HepG2 (cell line): ENCODE measurements around the gene DEDD2. TPM values are rescaled to one million over a fixed set of nuclear protein-coding genes. Genes with fewer than 3 reads are reported as not detected.

ENCODE experiments used
- ATAC-seq: fragments of 200-7000 bp; cut with Tn5 transposase; 3 replicates; pipeline ENCODE4 v1.9.1; 2020; ENCODE audit warnings: mild to moderate bottlenecking, moderate library complexity
- BruUV-seq: library from RNA; stranded (reverse); fragments of 400-500 nt; replicated peaks from 2 replicates; lab custom pipeline; 2021; lab: Mats Ljungman, UMichigan
- CTCF ChIA-PET: fragments of 300-600 bp; formaldehyde crosslinking; extraction: SDS; loops from one replicate; lab custom pipeline; 2021; ENCODE audit warnings: low total read pairs, inconsistent platforms, low intra/inter-chr PET ratio; lab: Yijun Ruan, JAX
- POLR2A ChIA-PET: fragments of 350-600 bp; sonication (Branson Sonifier 250); formaldehyde crosslinking; loops from one replicate; lab custom pipeline; 2020; ENCODE audit warnings: antibody characterized with exemption, inconsistent platforms; lab: Yijun Ruan, JAX
- DNase-seq: peaks from one replicate; pipeline ENCODE4 v3.0.0-alpha.2; 2015; ENCODE audit warnings: low spot score
- FAIRE-seq: peaks from 3 replicates; lab custom pipeline; 2011; peaks lifted over from hg19 to GRCh38; lab: Jason Lieb, UNC
- H2AFZ ChIP-seq: one replicate; pipeline ENCODE4 v1.6.1; 2011; ENCODE audit warnings: low read length, inconsistent platforms
- H3K27ac ChIP-seq: fragments of 300-600 bp; 3 replicates; pipeline ENCODE4 v1.8.0; 2011; ENCODE audit warnings: mixed run types, mild to moderate bottlenecking, mixed read lengths, low read length, inconsistent platforms; ENCODE audit not compliant: insufficient read depth; ENCODE audit errors: extremely low read length
- H3K27me3 ChIP-seq, 2 experiments: fragments of 200-600 bp in 1 of 2; 2 replicates in 1 of 2; 3 replicates in 1 of 2; pipeline versions ENCODE4 v1.6.0 to v1.8.0; 2011; ENCODE audit warnings: low read length in 2 of 2, mild to moderate bottlenecking in 2 of 2, moderate library complexity in 2 of 2, inconsistent platforms in 1 of 2; ENCODE audit not compliant: insufficient read depth in 2 of 2, control insufficient read depth in 1 of 2
- H3K36me3 ChIP-seq, 2 experiments: fragments of 200-600 bp in 1 of 2; replicated peaks in 1 of 2; 2 replicates in 1 of 2; 3 replicates in 1 of 2; pipeline versions ENCODE4 v1.5.1 to v1.8.0; 2011; ENCODE audit warnings: low read length in 2 of 2, inconsistent platforms in 1 of 2; ENCODE audit not compliant: insufficient read depth in 2 of 2, control insufficient read depth in 1 of 2
- H3K4me1 ChIP-seq: 2 replicates; pipeline ENCODE4 v1.5.1; 2012; ENCODE audit warnings: low read length, inconsistent platforms; ENCODE audit not compliant: insufficient read depth
- H3K4me2 ChIP-seq: 2 replicates; pipeline ENCODE4 v1.6.0; 2011; ENCODE audit warnings: low read depth, low read length, inconsistent platforms
- H3K4me3 ChIP-seq, 3 experiments: fragments of 200-600 bp in 1 of 3; sonication (generic), shearing (Covaris generic) in 1 of 3; replicated peaks in 1 of 3; 2 replicates each; pipeline ENCODE4 v1.5.1; 2011 to 2016; ENCODE audit warnings: low read length in 3 of 3, inconsistent platforms in 2 of 3, low read depth in 2 of 3, mild to moderate bottlenecking in 2 of 3, control low read depth in 1 of 3, mixed read lengths in 1 of 3; ENCODE audit not compliant: insufficient read depth in 1 of 3
- H3K79me2 ChIP-seq: one replicate; pipeline ENCODE4 v1.6.1; 2011; ENCODE audit warnings: low read length, inconsistent platforms; ENCODE audit not compliant: insufficient read depth
- H3K9ac ChIP-seq: 2 replicates; pipeline ENCODE4 v1.6.0; 2011; ENCODE audit warnings: mild to moderate bottlenecking, low read depth, low read length, inconsistent platforms; ENCODE audit not compliant: insufficient read depth
- H3K9me3 ChIP-seq: 2 replicates; pipeline ENCODE4 v1.5.1; 2012; ENCODE audit warnings: mild to moderate bottlenecking, low read length
- H4K20me1 ChIP-seq: 2 replicates; pipeline ENCODE4 v1.6.0; 2011; ENCODE audit warnings: inconsistent platforms, mild to moderate bottlenecking, low read length, moderate library complexity; ENCODE audit not compliant: insufficient read depth
- EZH2 ChIP-seq: conservative IDR thresholded peaks from 2 replicates; pipeline ENCODE4 v1.6.1; 2012; ENCODE audit warnings: mild to moderate bottlenecking, low read depth, low read length, moderate library complexity
- KLF16 ChIP-seq, 2 experiments: sonication (generic) in 1 of 2; formaldehyde crosslinking in 1 of 2; IDR thresholded peaks; 2 replicates each; pipeline versions ENCODE4 v1.6.1 to v1.8.0; 2016 to 2023; ENCODE audit warnings: missing genetic modification reagents in 2 of 2, missing compliant biosample characterization in 1 of 2
- POLR2G ChIP-seq: fragments of 200-400 bp; formaldehyde crosslinking; IDR thresholded peaks from 2 replicates; pipeline ENCODE4 v1.6.1; 2018; ENCODE audit warnings: mild to moderate bottlenecking, low read depth, low read length, moderate library complexity
- RBFOX2 ChIP-seq: fragments of 200-400 bp; formaldehyde crosslinking; IDR thresholded peaks from 2 replicates; pipeline ENCODE4 v1.6.1; 2017; ENCODE audit warnings: low read depth, mild to moderate bottlenecking, low read length
- RBM22 ChIP-seq: fragments of 200-400 bp; formaldehyde crosslinking; optimal IDR thresholded peaks from 2 replicates; pipeline ENCODE3; 2017; ENCODE audit warnings: mild to moderate bottlenecking, low read length, moderate library complexity
- ZNF256 ChIP-seq: sonication (generic); formaldehyde crosslinking; conservative IDR thresholded peaks from 2 replicates; pipeline ENCODE4 v1.4.0; 2020; ENCODE audit warnings: missing genetic modification reagents
- WGBS: methylation state at CpG from one replicate; pipeline ENCODE4 v1.1.6; 2017; ENCODE audit warnings: low lambda C conversion rate; 5-methylcytosine and 5-hydroxymethylcytosine counted together
- in situ Hi-C: cut with HindIII; loops from 2 replicates; pipeline ENCODE4 v1.10.0; 2017; ENCODE audit warnings: low pct_unique_long_range_greater_than_20kb; ENCODE audit not compliant: extremely low pct_ligation_motif_present
- intact Hi-C: fragments of 100-400 bp; cut with micrococcal nuclease; formaldehyde crosslinking; loops from one replicate; pipeline ENCODE4 v1.10.0; 2022; ENCODE audit not compliant: unreplicated experiment
- polyA plus RNA-seq, 8 experiments: library from polyadenylated mRNA; depleted of rRNA in 3 of 8; stranded (reverse) in 7 of 8; unstranded in 1 of 8; fragments of >200 nt; fragmentation: Illumina TruSeq in 4 of 8; extraction: Trizol in 4 of 8; gene quantifications; 2 replicates each; pipeline versions ENCODE4 v1.2.1 to v1.2.3, GENCODE V29; 2011 to 2016; ENCODE audit warnings: low read depth in 4 of 8, missing spikeins in 1 of 8, mixed read lengths in 1 of 8; ENCODE audit not compliant: insufficient read depth in 1 of 8
- total RNA-seq, 5 experiments: library from RNA; depleted of rRNA; stranded (reverse); fragments of >200 nt; fragmentation: Illumina TruSeq; extraction: Trizol; gene quantifications; 2 replicates each; pipeline ENCODE4 v1.2.3, GENCODE V29; 2016; ENCODE audit warnings: low read depth in 1 of 5

DEDD2 gene
- total and polyA plus RNA-seq, 2 of the 13 experiments (the other 11 are each of a cell fraction or from before 2014, with no cell fraction given): 19.2 to 24.7 TPM

- CTCF ChIA-PET: no interaction called here
- BruUV-seq: no TSS peak
These were observed 13.1 kb upstream of the DEDD2 start for GRCh38 chr19:42230571-42230970.

GRCh38 chr19:42229855-42230351 is 12.4 kb upstream of the DEDD2 start:
- Histone ChIP-seq H3K9me3 (no peaks in the 10 kb centered on the region), H3K4me1 (peaks cover 41% of the 10 kb centered on the region), H3K36me3 (peaks cover 30 to 67% of the 10 kb centered on the region in 2 experiments), H3K9ac (no peak overlapping the region), H3K4me3 (no peak overlapping the region), H3K79me2 (peaks cover 3% of the 10 kb centered on the region), H4K20me1 (peaks cover 6% of the 10 kb centered on the region; the same call in 1 of the 2 replicates), H3K27me3 (no peaks in the 10 kb centered on the region), H3K4me2 (no peak overlapping the region), H2AFZ (no peak overlapping the region), H3K27ac (peak overlapping the region; percentile 17)
- TF ChIP-seq RBM22 (peak; percentile 82), POLR2G (peak; percentile 2; the same call in 1 of the 2 replicates), EZH2 (no peak)
- peak; percentile 14; the same call in 2 of the 3 replicates for ATAC-seq
- DNase-seq: no peak
- intact Hi-C loops: no loop called here
- ChIA-PET CTCF (interaction anchor here (0.8 kb wide), 1 partner anchor 61 kb away, joined by 3 read pairs; no protein-coding TSS in a partner anchor), POLR2A (interaction anchor here (1.1 to 3.0 kb wide), 3 partner anchors 9 to 17 kb away, joined by 3 to 13 read pairs (median 3); partner anchors contain the start of gene GSK3A)
- 100% methylated on average over 3 of the region's 8 CpGs for WGBS
- peak; percentile 21 for FAIRE-seq
- BruUV-seq: no TSS peak
- in situ Hi-C loops: no loop called here

More at GRCh38 chr19:42230571-42230970, 13.1 kb upstream of the DEDD2 start:
- H3K27me3 ChIP-seq: no peaks in the 10 kb centered on the region
- peaks cover 6% of the 10 kb centered on the region; the same call in 1 of the 2 replicates for H4K20me1 ChIP-seq
- H3K9me3 ChIP-seq: no peaks in the 10 kb centered on the region
- no peak overlapping the region for H3K9ac ChIP-seq
- no peak overlapping the region for H3K4me3 ChIP-seq
- H2AFZ ChIP-seq: no peak overlapping the region
- WGBS: 98% methylated on average over 4 of the region's 4 CpGs
- in situ Hi-C loops: no loop called here
- no peak for TF ChIP-seq KLF16 (CRISPR knock-in tag; IDR thresholded peaks at IDR 0.05)
- TF ChIP-seq RBFOX2: peak; percentile 3; the same call in 1 of the 2 replicates
- TF ChIP-seq ZNF256 (CRISPR knock-in tag): no peak
- FAIRE-seq (no peak), ATAC-seq (no peak), DNase-seq (no peak)
- peaks cover 3% of the 10 kb centered on the region for H3K79me2 ChIP-seq
- intact Hi-C loops: no loop called here
- POLR2A ChIA-PET: interaction anchor here (0.6 to 3.0 kb wide), 2 partner anchors 12 to 67 kb away, joined by 4 to 13 read pairs; partner anchors contain the start of gene GSK3A
- peaks cover 41% of the 10 kb centered on the region for H3K4me1 ChIP-seq
- H3K4me2 ChIP-seq: no peak overlapping the region
- peaks cover 31 to 68% of the 10 kb centered on the region in 2 experiments for H3K36me3 ChIP-seq
- no peak overlapping the region for H3K27ac ChIP-seq
